MCF 10A (cell line): ENCODE data around the gene USF1. TPM values are rescaled to one million over a fixed set of nuclear protein-coding genes. Genes with fewer than 3 reads are reported as not detected.

Source experiments
- BruUV-seq: library from RNA; stranded (reverse); fragments of 400-500 nt; replicated peaks from 2 replicates; lab custom pipeline; 2021; lab: Mats Ljungman, UMichigan
- CTCF ChIA-PET: fragments of 300-600 bp; sonication (Branson Sonifier 250); formaldehyde crosslinking; extraction: SDS; loops from one replicate; lab custom pipeline; 2021; ENCODE audit warnings: antibody characterized with exemption, inconsistent platforms; lab: Yijun Ruan, JAX
- POLR2A ChIA-PET: fragments of 300-600, 350-650 bp; sonication (Branson Sonifier 250); formaldehyde crosslinking; extraction: SDS; loops from one replicate; lab custom pipeline; 2020; ENCODE audit warnings: antibody characterized with exemption, inconsistent platforms; lab: Yijun Ruan, JAX
- DNase-seq: peaks from one replicate; pipeline ENCODE4 v3.0.0-alpha.2; 2018; ENCODE audit not compliant: unreplicated experiment
- H3K27ac Mint-ChIP-seq: one replicate; pipeline ENCODE4 v1.8.0; 2022; ENCODE audit warnings: mild to moderate bottlenecking, low read depth, mixed read lengths; ENCODE audit not compliant: unreplicated experiment
- H3K27me3 Mint-ChIP-seq: one replicate; pipeline ENCODE4 v1.8.0; 2022; ENCODE audit warnings: mixed read lengths; ENCODE audit not compliant: insufficient read depth, unreplicated experiment
- H3K36me3 Mint-ChIP-seq: one replicate; pipeline ENCODE4 v1.8.0; 2022; ENCODE audit warnings: mild to moderate bottlenecking, moderate library complexity, mixed read lengths; ENCODE audit not compliant: insufficient read depth, unreplicated experiment
- H3K4me1 Mint-ChIP-seq: one replicate; pipeline ENCODE4 v1.8.0; 2022; ENCODE audit warnings: mixed read lengths; ENCODE audit not compliant: insufficient read depth, unreplicated experiment
- H3K4me3 Mint-ChIP-seq: one replicate; pipeline ENCODE4 v1.8.0; 2022; ENCODE audit warnings: mild to moderate bottlenecking, moderate library complexity, mixed read lengths; ENCODE audit not compliant: unreplicated experiment
- H3K9me3 Mint-ChIP-seq: one replicate; pipeline ENCODE4 v1.8.0; 2022; ENCODE audit warnings: mixed read lengths; ENCODE audit not compliant: unreplicated experiment
- CTCF ChIP-seq: fragments of 200-600 bp; IDR thresholded peaks from one replicate; pipeline ENCODE4 v1.8.0; 2022; ENCODE audit warnings: antibody characterized with exemption, mild to moderate bottlenecking; ENCODE audit not compliant: unreplicated experiment
- intact Hi-C: fragments of 100-400 bp; cut with micrococcal nuclease; formaldehyde crosslinking; loops from 2 replicates; pipeline ENCODE4 v1.14.1; 2022
- total RNA-seq: library from RNA; stranded (reverse); gene quantifications from 2 replicates; pipeline ENCODE4 v1.2.3, GENCODE V29; 2022

USF1 gene
- total RNA-seq, 1 experiment from 2014 or later = 48.8 TPM

- H3K4me1 Mint-ChIP-seq = peaks cover 15% of the 10 kb centered on the region
- ChIA-PET POLR2A (interaction anchor here (1.0 to 7.5 kb wide), 2 partner anchors 11 to 14 kb away, joined by 4 to 74 read pairs; partner anchors contain the start of gene F11R), CTCF (interaction anchor here (0.6 to 2.3 kb wide), 9 partner anchors 9 to 674 kb away, joined by 3 to 19 read pairs (median 3); partner anchors contain the start of gene USF1)
- intact Hi-C loops = no loop called here
- BruUV-seq = no TSS peak
- H3K9me3 Mint-ChIP-seq = no peaks in the 10 kb centered on the region
- no peak overlapping the region for H3K27ac Mint-ChIP-seq
- H3K4me3 Mint-ChIP-seq = no peak overlapping the region
- H3K36me3 Mint-ChIP-seq = peaks cover 29% of the 10 kb centered on the region
- H3K27me3 Mint-ChIP-seq = no peaks in the 10 kb centered on the region
- TF ChIP-seq CTCF = no peak
- no peak for DNase-seq
Measured at GRCh38 chr1:161007369-161007768, 38.4 kb downstream of the USF1 start.

- no peak overlapping the region for H3K27ac Mint-ChIP-seq
- H3K9me3 Mint-ChIP-seq = no peaks in the 10 kb centered on the region
- ChIA-PET CTCF (interaction anchor here (0.6 to 3.4 kb wide), 8 partner anchors 9 to 176 kb away, joined by 3 to 19 read pairs (median 6); partner anchors contain the start of genes KLHDC9 and USF1), POLR2A (interaction anchor here (1.6 to 7.5 kb wide), 2 partner anchors 10 to 15 kb away, joined by 5 to 74 read pairs; partner anchors contain the start of gene F11R)
- peaks cover 28% of the 10 kb centered on the region for H3K36me3 Mint-ChIP-seq
- no peak overlapping the region for H3K4me3 Mint-ChIP-seq
- BruUV-seq = no TSS peak
- intact Hi-C loops = no loop called here
- H3K4me1 Mint-ChIP-seq = peaks cover 18% of the 10 kb centered on the region
- DNase-seq = no peak
- H3K27me3 Mint-ChIP-seq = no peaks in the 10 kb centered on the region
- no peak for TF ChIP-seq CTCF
Measured at GRCh38 chr1:161006563-161006962, 39.2 kb downstream of the USF1 start.

- CTCF ChIA-PET = interaction anchor here (0.6 to 4.5 kb wide), 8 partner anchors 11 to 146 kb away, joined by 3 to 23 read pairs (median 4); partner anchors contain the start of gene KLHDC9
- H3K27me3 Mint-ChIP-seq = no peaks in the 10 kb centered on the region
- TF ChIP-seq CTCF = no peak
- no peak for DNase-seq
- no peaks in the 10 kb centered on the region for H3K9me3 Mint-ChIP-seq
- POLR2A ChIA-PET = interaction anchor here (0.8 to 11.7 kb wide), 4 partner anchors 12 to 139 kb away, joined by 3 to 148 read pairs (median 6); partner anchors contain the start of gene F11R
- BruUV-seq = no TSS peak
- no peak overlapping the region for H3K27ac Mint-ChIP-seq
- H3K4me3 Mint-ChIP-seq = no peak overlapping the region
- intact Hi-C loops = no loop called here
- peaks cover 12% of the 10 kb centered on the region for H3K4me1 Mint-ChIP-seq
- H3K36me3 Mint-ChIP-seq = peaks cover 55% of the 10 kb centered on the region
Measured at GRCh38 chr1:161001525-161001924, 44.3 kb downstream of the USF1 start.

- no TSS peak for BruUV-seq
- POLR2A ChIA-PET = interaction anchor here (0.8 to 11.7 kb wide), 4 partner anchors 13 to 140 kb away, joined by 3 to 148 read pairs (median 6); partner anchors contain the start of gene F11R
- Mint-ChIP-seq H3K4me1 (peaks cover 18% of the 10 kb centered on the region), H3K36me3 (peaks cover 60% of the 10 kb centered on the region), H3K4me3 (no peak overlapping the region), H3K27me3 (no peaks in the 10 kb centered on the region), H3K9me3 (no peaks in the 10 kb centered on the region), H3K27ac (no peak overlapping the region)
- no peak for TF ChIP-seq CTCF
- no peak for DNase-seq
- CTCF ChIA-PET = interaction anchor here (0.6 to 4.5 kb wide), 11 partner anchors 9 to 104 kb away, joined by 3 to 23 read pairs (median 4); partner anchors contain the start of gene KLHDC9
- intact Hi-C loops = no loop called here
Measured at GRCh38 chr1:161000736-161001480, 44.9 kb downstream of the USF1 start.
